Measurements from ENCODE around the gene PCDHA13. TPM values are rescaled to one million over a fixed set of nuclear protein-coding genes. Genes with fewer than 3 reads are reported as not detected.

The PCDHA13 gene
- total RNA-seq, 1 donor from 2014 or later, result 2.5 TPM

GRCh38 chr5:140923601-140924000 is 41.7 kb downstream of the PCDHA13 start:
- H3K27ac Mint-ChIP-seq (ENCODE audit: unreplicated experiment), result no peak overlapping the region
- peaks cover 2% of the 10 kb centered on the region for H3K27me3 Mint-ChIP-seq (ENCODE audit: unreplicated experiment)
- no peak for DNase-seq (ENCODE audit: low spot score)
- no peak for TF ChIP-seq CTCF (IDR thresholded peaks at IDR 0.05; ENCODE audit: unreplicated experiment)
- no peak overlapping the region for H3K4me3 Mint-ChIP-seq (ENCODE audit: unreplicated experiment)
- no peaks in the 10 kb centered on the region for H3K36me3 Mint-ChIP-seq (ENCODE audit: low read depth, unreplicated experiment)
- no peaks in the 10 kb centered on the region for H3K9me3 Mint-ChIP-seq (ENCODE audit: unreplicated experiment)
- peaks cover 8% of the 10 kb centered on the region for H3K4me1 Mint-ChIP-seq (ENCODE audit: unreplicated experiment)

- H3K4me3 Mint-ChIP-seq (ENCODE audit: unreplicated experiment), result peak within 1 kb of the TSS; percentile 92
- DNase-seq (ENCODE audit: low spot score), result peak; percentile 60
- H3K36me3 Mint-ChIP-seq (ENCODE audit: low read depth, unreplicated experiment), result no peaks in the 10 kb centered on the region
- H3K27ac Mint-ChIP-seq (ENCODE audit: unreplicated experiment), result no peak within 1 kb of the TSS
- no peak for TF ChIP-seq CTCF (IDR thresholded peaks at IDR 0.05; ENCODE audit: unreplicated experiment)
- peaks cover 8% of the 10 kb centered on the region for H3K4me1 Mint-ChIP-seq (ENCODE audit: unreplicated experiment)
- H3K9me3 Mint-ChIP-seq (ENCODE audit: unreplicated experiment), result no peaks in the 10 kb centered on the region
- peaks cover 2% of the 10 kb centered on the region for H3K27me3 Mint-ChIP-seq (ENCODE audit: unreplicated experiment)
Observed at GRCh38 chr5:140925806-140926442, 44.0 kb downstream of the PCDHA13 start, which contains the start of gene PCDHAC1. TSS of gene PCDHAC1 (plus strand) at chr5:140926299. CDS start at chr5:140926893, 594 bp downstream.

GRCh38 chr5:140926443-140927227 is 44.7 kb downstream of the PCDHA13 start:
- Mint-ChIP-seq H3K27ac (ENCODE audit: unreplicated experiment) (no peak overlapping the region), H3K4me3 (ENCODE audit: unreplicated experiment) (peak overlapping the region; percentile 92), H3K9me3 (ENCODE audit: unreplicated experiment) (no peaks in the 10 kb centered on the region), H3K4me1 (ENCODE audit: unreplicated experiment) (peaks cover 8% of the 10 kb centered on the region), H3K36me3 (ENCODE audit: low read depth, unreplicated experiment) (no peaks in the 10 kb centered on the region), H3K27me3 (ENCODE audit: unreplicated experiment) (peaks cover 2% of the 10 kb centered on the region)
- peak; percentile 96 for DNase-seq (ENCODE audit: low spot score)
- peak; percentile 94 for TF ChIP-seq CTCF (IDR thresholded peaks at IDR 0.05; ENCODE audit: unreplicated experiment)

- H3K4me1 Mint-ChIP-seq (ENCODE audit: unreplicated experiment), result peaks cover 8% of the 10 kb centered on the region
- H3K36me3 Mint-ChIP-seq (ENCODE audit: low read depth, unreplicated experiment), result no peaks in the 10 kb centered on the region
- no peak overlapping the region for H3K27ac Mint-ChIP-seq (ENCODE audit: unreplicated experiment)
- peaks cover 2% of the 10 kb centered on the region for H3K27me3 Mint-ChIP-seq (ENCODE audit: unreplicated experiment)
- no peaks in the 10 kb centered on the region for H3K9me3 Mint-ChIP-seq (ENCODE audit: unreplicated experiment)
- DNase-seq (ENCODE audit: low spot score), result peak; percentile 25
- TF ChIP-seq CTCF (IDR thresholded peaks at IDR 0.05; ENCODE audit: unreplicated experiment), result no peak
- H3K4me3 Mint-ChIP-seq (ENCODE audit: unreplicated experiment), result peak overlapping the region; percentile 92
Observed at GRCh38 chr5:140927228-140927573, 45.3 kb downstream of the PCDHA13 start.

Other genes starting within 250 kb of the PCDHA13 start
- gene CD14, start 248.9 kb upstream of the PCDHA13 start, total RNA-seq (ENCODE audit: unreplicated experiment), result not detected
- gene TMCO6, start 242.7 kb upstream of the PCDHA13 start, total RNA-seq (ENCODE audit: unreplicated experiment), result 22.7 TPM
- 56.0 TPM for gene NDUFA2, start 234.5 kb upstream of the PCDHA13 start, total RNA-seq (ENCODE audit: unreplicated experiment)
- 76.1 TPM for gene IK, start 234.3 kb upstream of the PCDHA13 start, total RNA-seq (ENCODE audit: unreplicated experiment)
- gene WDR55, start 217.2 kb upstream of the PCDHA13 start, total RNA-seq (ENCODE audit: unreplicated experiment), result 28.5 TPM
- gene DND1, start 208.5 kb upstream of the PCDHA13 start, total RNA-seq (ENCODE audit: unreplicated experiment), result 1.8 TPM
- 75.0 TPM for gene HARS1, start 190.8 kb upstream of the PCDHA13 start, total RNA-seq (ENCODE audit: unreplicated experiment)
- gene HARS2, start 190.7 kb upstream of the PCDHA13 start, total RNA-seq (ENCODE audit: unreplicated experiment), result 37.0 TPM
- 51.0 TPM for gene ZMAT2, start 181.7 kb upstream of the PCDHA13 start, total RNA-seq (ENCODE audit: unreplicated experiment)
- 0.13 TPM for gene PCDHA1, start 96.0 kb upstream of the PCDHA13 start, total RNA-seq (ENCODE audit: unreplicated experiment)
- gene PCDHA2, start 87.3 kb upstream of the PCDHA13 start, total RNA-seq (ENCODE audit: unreplicated experiment), result 4.2 TPM
- 2.6 TPM for gene PCDHA3, start 81.1 kb upstream of the PCDHA13 start, total RNA-seq (ENCODE audit: unreplicated experiment)
- gene PCDHA4, start 75.1 kb upstream of the PCDHA13 start, total RNA-seq (ENCODE audit: unreplicated experiment), result 9.9 TPM
- gene PCDHA5, start 60.5 kb upstream of the PCDHA13 start, total RNA-seq (ENCODE audit: unreplicated experiment), result 2.7 TPM
- gene PCDHA6, start 54.2 kb upstream of the PCDHA13 start, total RNA-seq (ENCODE audit: unreplicated experiment), result 2.3 TPM
- 2.9 TPM for gene PCDHA7, start 47.9 kb upstream of the PCDHA13 start, total RNA-seq (ENCODE audit: unreplicated experiment)
- gene PCDHA8, start 40.9 kb upstream of the PCDHA13 start, total RNA-seq (ENCODE audit: unreplicated experiment), result 1.6 TPM
- 1.7 TPM for gene PCDHA9, start 33.7 kb upstream of the PCDHA13 start, total RNA-seq (ENCODE audit: unreplicated experiment)
- 16.9 TPM for gene PCDHA10, start 26.2 kb upstream of the PCDHA13 start, total RNA-seq (ENCODE audit: unreplicated experiment)
- 7.8 TPM for gene PCDHA11, start 13.2 kb upstream of the PCDHA13 start, total RNA-seq (ENCODE audit: unreplicated experiment)
- 9.7 TPM for gene PCDHA12, start 6.8 kb upstream of the PCDHA13 start, total RNA-seq (ENCODE audit: unreplicated experiment)
- 7.5 TPM for gene PCDHAC1, start 44.2 kb downstream of the PCDHA13 start, total RNA-seq (ENCODE audit: unreplicated experiment)
- 5.2 TPM for gene PCDHAC2, start 84.4 kb downstream of the PCDHA13 start, total RNA-seq (ENCODE audit: unreplicated experiment)
- gene PCDHB1, start 169.2 kb downstream of the PCDHA13 start, total RNA-seq (ENCODE audit: unreplicated experiment), result not detected
- 44.9 TPM for gene PCDHB2, start 212.5 kb downstream of the PCDHA13 start, total RNA-seq (ENCODE audit: unreplicated experiment)
- gene PCDHB3, start 218.3 kb downstream of the PCDHA13 start, total RNA-seq (ENCODE audit: unreplicated experiment), result 6.5 TPM
- 2.3 TPM for gene PCDHB4, start 239.7 kb downstream of the PCDHA13 start, total RNA-seq (ENCODE audit: unreplicated experiment)

All from endothelial cell (in vitro differentiated cells).